ENCODE data around the gene RANBP6.

DNA sequence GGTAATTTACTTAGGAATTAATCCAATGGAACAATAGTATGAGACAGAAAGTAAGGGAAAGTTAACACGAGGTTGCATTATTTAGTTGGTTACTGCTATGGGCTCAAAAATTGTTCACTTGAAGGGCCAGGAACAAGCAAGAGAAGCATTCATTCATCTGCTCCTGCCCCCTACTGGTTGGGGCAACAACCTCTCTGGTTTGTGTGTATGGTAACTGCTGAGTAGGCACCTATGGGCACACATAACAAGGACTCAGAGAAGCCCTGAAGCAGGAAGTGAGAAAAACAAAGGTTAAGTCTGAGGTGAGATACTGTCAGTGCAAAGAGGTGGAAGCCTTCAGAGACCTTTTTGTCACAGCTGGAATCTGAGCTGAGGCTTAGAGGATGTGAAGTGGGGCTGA, 34.4 kb upstream of the RANBP6 start:
- TF ChIP-seq RBAK (tag by site-specific recombination; IDR thresholded peaks at IDR 0.05) (no peak), OVOL3 (tag by site-specific recombination; IDR thresholded peaks at IDR 0.05) (no peak)
- TF ChIP-seq, protein P1, sequence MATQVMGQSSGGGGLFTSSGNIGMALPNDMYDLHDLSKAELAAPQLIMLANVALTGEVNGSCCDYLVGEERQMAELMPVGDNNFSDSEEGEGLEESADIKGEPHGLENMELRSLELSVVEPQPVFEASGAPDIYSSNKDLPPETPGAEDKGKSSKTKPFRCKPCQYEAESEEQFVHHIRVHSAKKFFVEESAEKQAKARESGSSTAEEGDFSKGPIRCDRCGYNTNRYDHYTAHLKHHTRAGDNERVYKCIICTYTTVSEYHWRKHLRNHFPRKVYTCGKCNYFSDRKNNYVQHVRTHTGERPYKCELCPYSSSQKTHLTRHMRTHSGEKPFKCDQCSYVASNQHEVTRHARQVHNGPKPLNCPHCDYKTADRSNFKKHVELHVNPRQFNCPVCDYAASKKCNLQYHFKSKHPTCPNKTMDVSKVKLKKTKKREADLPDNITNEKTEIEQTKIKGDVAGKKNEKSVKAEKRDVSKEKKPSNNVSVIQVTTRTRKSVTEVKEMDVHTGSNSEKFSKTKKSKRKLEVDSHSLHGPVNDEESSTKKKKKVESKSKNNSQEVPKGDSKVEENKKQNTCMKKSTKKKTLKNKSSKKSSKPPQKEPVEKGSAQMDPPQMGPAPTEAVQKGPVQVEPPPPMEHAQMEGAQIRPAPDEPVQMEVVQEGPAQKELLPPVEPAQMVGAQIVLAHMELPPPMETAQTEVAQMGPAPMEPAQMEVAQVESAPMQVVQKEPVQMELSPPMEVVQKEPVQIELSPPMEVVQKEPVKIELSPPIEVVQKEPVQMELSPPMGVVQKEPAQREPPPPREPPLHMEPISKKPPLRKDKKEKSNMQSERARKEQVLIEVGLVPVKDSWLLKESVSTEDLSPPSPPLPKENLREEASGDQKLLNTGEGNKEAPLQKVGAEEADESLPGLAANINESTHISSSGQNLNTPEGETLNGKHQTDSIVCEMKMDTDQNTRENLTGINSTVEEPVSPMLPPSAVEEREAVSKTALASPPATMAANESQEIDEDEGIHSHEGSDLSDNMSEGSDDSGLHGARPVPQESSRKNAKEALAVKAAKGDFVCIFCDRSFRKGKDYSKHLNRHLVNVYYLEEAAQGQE (tag by site-specific recombination; IDR thresholded peaks at IDR 0.05): no peak
